GM12865 (cell line): Measurements from ENCODE around the gene SF3B3.
"Not testable (repeated sequence)": the region's sequence is repeated elsewhere in the genome, so short reads cannot be mapped to it uniquely, and the experiment has no call there.

Experiments
- DNase-seq: peaks from one replicate; pipeline ENCODE4 v3.0.0; 2010; ENCODE audit warnings: low read depth
- H3K4me3 ChIP-seq: 2 replicates; pipeline ENCODE4 v1.5.1; 2011; ENCODE audit warnings: mild to moderate bottlenecking, low read depth, low read length, control low read depth
- CTCF ChIP-seq: IDR thresholded peaks from 2 replicates; pipeline ENCODE4 v1.5.1; 2011; ENCODE audit warnings: low read length, control low read depth, low read depth, inconsistent platforms; ENCODE audit not compliant: insufficient read depth; ENCODE audit errors: missing control alignments

The SF3B3 gene

GRCh38 chr16:70526403-70526802, 2.8 kb downstream of the SF3B3 start:
- no peak for DNase-seq
- TF ChIP-seq CTCF: no peak
- peak overlapping the region; percentile 95 for H3K4me3 ChIP-seq

GRCh38 chr16:70527315-70527996, 3.8 kb downstream of the SF3B3 start:
- H3K4me3 ChIP-seq: peak overlapping the region; percentile 95
- no peak for DNase-seq
- no peak for TF ChIP-seq CTCF

- TF ChIP-seq CTCF: peak; percentile 33
- no peak overlapping the region for H3K4me3 ChIP-seq
- DNase-seq: peak; percentile 37
Measured at GRCh38 chr16:70529051-70529777, 5.6 kb downstream of the SF3B3 start.

- not testable (repeated sequence) for DNase-seq, H3K4me3 ChIP-seq
Measured at GRCh38 chr16:70529954-70530353, 6.3 kb downstream of the SF3B3 start.

- no peak for DNase-seq
- H3K4me3 ChIP-seq: no peak overlapping the region
Measured at GRCh38 chr16:70534971-70535370, 11.4 kb downstream of the SF3B3 start.

GRCh38 chr16:70540994-70541393, 17.4 kb downstream of the SF3B3 start:
- no peak for TF ChIP-seq CTCF
- no peak for DNase-seq
- H3K4me3 ChIP-seq: no peak overlapping the region

More at GRCh38 chr16:70534971-70535370, 11.4 kb downstream of the SF3B3 start:
- no peak for TF ChIP-seq CTCF

GRCh38 chr16:70544548-70544947, 20.9 kb downstream of the SF3B3 start:
- TF ChIP-seq CTCF: no peak
- no peak for DNase-seq
- no peak overlapping the region for H3K4me3 ChIP-seq
